SK-N-SH treated with all-trans-retinoic acid at 6 μM for 48 hours (cell line): ENCODE data around the gene ZFYVE28.

ENCODE experiments used
- BACH2 ChIP-seq: fragments of 250-450 bp; sonication (Bioruptor Pico); IDR thresholded peaks from 2 replicates; pipeline ENCODE4 v1.9.0; 2021; ENCODE audit warnings: mild to moderate bottlenecking, borderline replicate concordance
- PATZ1 ChIP-seq: fragments of 250-450 bp; sonication (Bioruptor Pico); IDR thresholded peaks from 2 replicates; pipeline ENCODE4 v1.8.0; 2020; ENCODE audit warnings: mild to moderate bottlenecking, moderate library complexity, borderline replicate concordance
- PPARA ChIP-seq: fragments of 250-450 bp; sonication (Bioruptor Pico); IDR thresholded peaks from 2 replicates; pipeline ENCODE4 v1.5.0; 2020; ENCODE audit warnings: mild to moderate bottlenecking, borderline replicate concordance
- TSHZ2 ChIP-seq: fragments of 250-450 bp; sonication (Bioruptor Pico); IDR thresholded peaks from 2 replicates; pipeline ENCODE4 v1.5.0; 2020; ENCODE audit warnings: mild to moderate bottlenecking, moderate library complexity
- ZNF565 ChIP-seq: fragments of 450-650 bp; formaldehyde crosslinking; conservative IDR thresholded peaks from 2 replicates; pipeline ENCODE4 v1.5.0; 2020; ENCODE audit warnings: low read depth, mild to moderate bottlenecking, moderate library complexity

DNA sequence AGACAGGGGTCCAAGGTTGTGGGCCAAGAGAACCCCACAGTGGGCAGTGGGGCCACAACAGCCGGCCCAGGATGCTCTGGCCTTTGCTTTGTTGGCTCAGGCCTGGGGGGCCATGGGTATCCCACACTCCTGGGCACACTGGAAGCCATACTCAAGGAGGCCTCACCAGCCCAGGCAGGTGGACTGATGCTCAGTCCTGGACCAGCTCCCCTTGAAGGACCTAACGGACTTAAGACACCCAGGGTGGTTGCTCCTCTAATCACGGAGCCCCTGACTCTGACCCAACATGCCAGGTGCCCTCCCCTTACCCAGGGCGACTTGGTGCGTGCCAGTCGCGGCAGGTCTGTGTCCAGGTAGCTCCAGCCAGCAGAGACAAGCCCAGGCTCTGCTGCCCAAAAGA, 50.8 kb downstream of the ZFYVE28 start:
- TF ChIP-seq BACH2 (CRISPR knock-in tag) (no peak), ZNF565 (CRISPR knock-in tag) (no peak), PATZ1 (CRISPR knock-in tag) (no peak), TSHZ2 (CRISPR knock-in tag) (no peak), PPARA (no peak)
